ENCODE results near the gene PCNA.

PCNA gene

GRCh38 chr20:5150226-5151076, 30.7 kb upstream of the PCNA start:
- Histone ChIP-seq H3K14ac (ENCODE audit: low read length) (no peak overlapping the region), H3K4ac (ENCODE audit: low read depth, low read length) (no peak overlapping the region), H2AK5ac (ENCODE audit: low read length) (no peak overlapping the region), H2BK12ac (ENCODE audit: low read length) (no peak overlapping the region), H3K36me3 (ENCODE audit: control insufficient read depth in 1 of 2, insufficient read depth in 2 of 2, low read length in 2 of 2) (no peaks in the 10 kb centered on the region), H3K79me1 (ENCODE audit: low read length) (no peaks in the 10 kb centered on the region), H2BK5ac (ENCODE audit: low read depth, low read length, poor library complexity) (no peak overlapping the region), H3K9me3 (ENCODE audit: insufficient read depth, low read depth, low read length) (no peaks in the 10 kb centered on the region), H3K27ac (ENCODE audit: low read depth, low read length) (no peak overlapping the region), H3K4me3 (ENCODE audit: low read depth, low read length) (no peak overlapping the region), H4K8ac (ENCODE audit: low read depth, low read length) (no peak overlapping the region), H3K23ac (ENCODE audit: low read length) (no peak overlapping the region), H3K79me2 (ENCODE audit: control insufficient read depth, insufficient read depth, low read length, poor library complexity) (no peaks in the 10 kb centered on the region), H3K4me2 (ENCODE audit: low read length) (no peak overlapping the region), H4K12ac (ENCODE audit: low read depth, low read length) (no peak overlapping the region), H3K27me3 (ENCODE audit: insufficient read depth, low read length) (no peaks in the 10 kb centered on the region), H3K4me1 (ENCODE audit: control insufficient read depth in 1 of 2, insufficient read depth in 2 of 2, low read length in 2 of 2) (peaks cover 0 to 6% of the 10 kb centered on the region in 2 experiments), H4K91ac (ENCODE audit: low read depth, low read length) (no peak overlapping the region), H3K18ac (ENCODE audit: low read length) (no peak overlapping the region), H3K9ac (ENCODE audit: low read length) (no peak overlapping the region), H2BK120ac (ENCODE audit: insufficient read depth, low read length, poor library complexity) (no peak overlapping the region), H2AFZ (ENCODE audit: insufficient read depth, low read length, poor library complexity) (no peak overlapping the region)
- DNase-seq: no peak
- no CpG with 5 or more reads among the region's 13 CpGs for WGBS (ENCODE audit: extremely low coverage, insufficient coverage, insufficient read length)

DNA sequence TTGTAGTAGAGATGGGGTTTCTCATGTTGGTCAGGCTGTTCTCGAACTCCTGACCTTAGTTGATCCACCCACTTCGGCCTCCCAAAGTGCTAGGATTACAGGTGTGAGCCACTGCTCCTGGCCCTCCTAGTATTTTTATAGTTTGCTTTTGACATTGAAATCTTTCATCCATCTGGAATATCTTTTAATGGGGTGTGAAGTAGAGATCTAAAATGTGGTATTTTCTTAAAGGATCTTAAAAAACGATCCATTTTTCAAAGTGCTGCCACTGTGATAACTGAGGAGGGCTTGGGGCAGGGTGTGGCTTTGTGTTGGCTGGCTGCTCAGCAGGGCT, 30.1 kb upstream of the PCNA start:
- no peak overlapping the region for H3K4ac ChIP-seq (ENCODE audit: low read depth, low read length)
- H4K12ac ChIP-seq (ENCODE audit: low read depth, low read length): no peak overlapping the region
- no peak overlapping the region for H2AFZ ChIP-seq (ENCODE audit: insufficient read depth, low read length, poor library complexity)
- no peak overlapping the region for H4K8ac ChIP-seq (ENCODE audit: low read depth, low read length)
- no peak overlapping the region for H2BK5ac ChIP-seq (ENCODE audit: low read depth, low read length, poor library complexity)
- H3K4me3 ChIP-seq (ENCODE audit: low read depth, low read length): no peak overlapping the region
- no peak overlapping the region for H3K18ac ChIP-seq (ENCODE audit: low read length)
- H3K79me1 ChIP-seq (ENCODE audit: low read length): no peaks in the 10 kb centered on the region
- no peak overlapping the region for H3K9ac ChIP-seq (ENCODE audit: low read length)
- H4K91ac ChIP-seq (ENCODE audit: low read depth, low read length): no peak overlapping the region
- no peaks in the 10 kb centered on the region for H3K36me3 ChIP-seq (ENCODE audit: control insufficient read depth in 1 of 2, insufficient read depth in 2 of 2, low read length in 2 of 2)
- no CpG with 5 or more reads among the region's 3 CpGs for WGBS (ENCODE audit: extremely low coverage, insufficient coverage, insufficient read length)
- no peak overlapping the region for H2BK120ac ChIP-seq (ENCODE audit: insufficient read depth, low read length, poor library complexity)
- H3K23ac ChIP-seq (ENCODE audit: low read length): no peak overlapping the region
- H2AK5ac ChIP-seq (ENCODE audit: low read length): no peak overlapping the region
- no peak overlapping the region for H3K4me2 ChIP-seq (ENCODE audit: low read length)
- H3K9me3 ChIP-seq (ENCODE audit: insufficient read depth, low read depth, low read length): no peaks in the 10 kb centered on the region
- no peak overlapping the region for H3K14ac ChIP-seq (ENCODE audit: low read length)
- no peak overlapping the region for H3K27ac ChIP-seq (ENCODE audit: low read depth, low read length)
- no peak for DNase-seq
- no peak overlapping the region for H2BK12ac ChIP-seq (ENCODE audit: low read length)
- peaks cover 0 to 6% of the 10 kb centered on the region in 2 experiments for H3K4me1 ChIP-seq (ENCODE audit: control insufficient read depth in 1 of 2, insufficient read depth in 2 of 2, low read length in 2 of 2)
- H3K79me2 ChIP-seq (ENCODE audit: control insufficient read depth, insufficient read depth, low read length, poor library complexity): no peaks in the 10 kb centered on the region
- H3K27me3 ChIP-seq (ENCODE audit: insufficient read depth, low read length): no peaks in the 10 kb centered on the region

DNA sequence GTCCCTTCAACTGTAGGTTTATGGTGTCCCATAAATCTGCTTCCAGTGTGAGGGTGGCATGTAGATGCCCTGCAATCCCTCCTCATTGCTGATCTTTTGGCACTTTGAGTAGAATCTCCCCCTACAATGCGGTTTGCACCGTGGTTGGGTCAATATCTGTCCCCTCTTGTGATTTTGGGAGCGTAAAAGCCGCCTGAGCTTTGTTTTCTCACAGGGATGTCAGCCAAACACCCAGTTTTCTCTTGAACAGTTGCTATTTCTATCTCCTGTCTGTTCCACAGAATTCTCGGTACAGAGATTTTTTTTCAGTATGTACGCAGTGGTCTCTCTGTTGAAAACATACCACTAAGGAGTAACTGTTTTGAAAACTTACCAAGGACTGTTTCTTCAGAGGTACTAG, 28.8 kb upstream of the PCNA start:
- Histone ChIP-seq H2AK5ac (ENCODE audit: low read length) (no peak overlapping the region), H3K14ac (ENCODE audit: low read length) (no peak overlapping the region), H2BK5ac (ENCODE audit: low read depth, low read length, poor library complexity) (no peak overlapping the region), H3K23ac (ENCODE audit: low read length) (no peak overlapping the region), H3K9ac (ENCODE audit: low read length) (no peak overlapping the region), H2AFZ (ENCODE audit: insufficient read depth, low read length, poor library complexity) (no peak overlapping the region), H3K79me1 (ENCODE audit: low read length) (no peaks in the 10 kb centered on the region), H3K9me3 (ENCODE audit: insufficient read depth, low read depth, low read length) (no peaks in the 10 kb centered on the region), H3K27ac (ENCODE audit: low read depth, low read length) (no peak overlapping the region), H2BK120ac (ENCODE audit: insufficient read depth, low read length, poor library complexity) (no peak overlapping the region), H3K18ac (ENCODE audit: low read length) (no peak overlapping the region), H3K4me1 (ENCODE audit: control insufficient read depth in 1 of 2, insufficient read depth in 2 of 2, low read length in 2 of 2) (no peaks in the 10 kb centered on the region), H4K12ac (ENCODE audit: low read depth, low read length) (no peak overlapping the region), H3K4me2 (ENCODE audit: low read length) (no peak overlapping the region), H3K36me3 (ENCODE audit: control insufficient read depth in 1 of 2, insufficient read depth in 2 of 2, low read length in 2 of 2) (no peaks in the 10 kb centered on the region), H3K4me3 (ENCODE audit: low read depth, low read length) (no peak overlapping the region), H2BK12ac (ENCODE audit: low read length) (no peak overlapping the region), H4K8ac (ENCODE audit: low read depth, low read length) (no peak overlapping the region), H3K79me2 (ENCODE audit: control insufficient read depth, insufficient read depth, low read length, poor library complexity) (no peaks in the 10 kb centered on the region), H3K27me3 (ENCODE audit: insufficient read depth, low read length) (no peaks in the 10 kb centered on the region), H4K91ac (ENCODE audit: low read depth, low read length) (no peak overlapping the region), H3K4ac (ENCODE audit: low read depth, low read length) (no peak overlapping the region)
- no CpG with 5 or more reads among the region's 6 CpGs for WGBS (ENCODE audit: extremely low coverage, insufficient coverage, insufficient read length)
- DNase-seq: no peak

DNA sequence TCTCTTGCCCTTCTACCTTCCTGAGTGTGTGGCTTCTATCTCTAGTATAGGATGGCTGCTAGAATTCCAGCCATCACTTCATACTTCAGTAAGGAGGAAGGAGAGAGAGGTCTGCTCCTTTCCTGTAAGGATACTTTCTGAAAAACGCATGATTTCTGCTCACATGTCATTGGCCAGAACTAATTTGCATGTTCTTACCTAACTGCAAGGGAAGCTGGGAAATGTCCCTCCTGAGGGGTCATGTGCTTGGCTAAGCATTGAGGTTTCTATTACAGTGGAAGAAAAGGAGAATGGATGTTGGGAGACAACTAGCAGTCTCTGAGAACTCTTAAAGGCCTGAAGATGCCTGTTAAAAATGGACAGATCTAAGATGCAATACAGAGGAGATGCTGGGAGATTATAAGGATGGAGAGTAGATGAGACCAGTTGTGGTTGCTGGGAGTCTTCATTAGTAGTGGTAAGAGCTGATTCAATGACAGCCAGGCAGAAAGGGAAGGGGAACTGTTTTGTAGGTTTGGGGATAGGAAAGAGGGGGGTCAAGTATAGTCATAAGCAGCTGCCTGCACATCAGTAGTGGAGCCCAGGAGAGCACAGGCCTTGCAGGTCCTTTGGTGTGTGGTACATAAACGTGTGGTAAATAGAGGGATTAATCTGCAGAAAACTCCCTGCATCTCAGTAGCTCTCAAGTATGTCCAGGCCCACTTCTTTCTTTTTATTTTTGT, 27.3 kb upstream of the PCNA start:
- Histone ChIP-seq H3K14ac (ENCODE audit: low read length) (no peak overlapping the region), H3K4me3 (ENCODE audit: low read depth, low read length) (no peak overlapping the region), H3K9me3 (ENCODE audit: insufficient read depth, low read depth, low read length) (no peaks in the 10 kb centered on the region), H4K12ac (ENCODE audit: low read depth, low read length) (no peak overlapping the region), H2BK5ac (ENCODE audit: low read depth, low read length, poor library complexity) (no peak overlapping the region), H3K36me3 (ENCODE audit: control insufficient read depth in 1 of 2, insufficient read depth in 2 of 2, low read length in 2 of 2) (no peaks in the 10 kb centered on the region), H4K91ac (ENCODE audit: low read depth, low read length) (no peak overlapping the region), H2AK5ac (ENCODE audit: low read length) (no peak overlapping the region), H3K18ac (ENCODE audit: low read length) (no peak overlapping the region), H3K27ac (ENCODE audit: low read depth, low read length) (no peak overlapping the region), H3K79me2 (ENCODE audit: control insufficient read depth, insufficient read depth, low read length, poor library complexity) (no peaks in the 10 kb centered on the region), H3K4ac (ENCODE audit: low read depth, low read length) (no peak overlapping the region), H2AFZ (ENCODE audit: insufficient read depth, low read length, poor library complexity) (no peak overlapping the region), H3K9ac (ENCODE audit: low read length) (no peak overlapping the region), H3K27me3 (ENCODE audit: insufficient read depth, low read length) (no peaks in the 10 kb centered on the region), H3K4me1 (ENCODE audit: control insufficient read depth in 1 of 2, insufficient read depth in 2 of 2, low read length in 2 of 2) (no peaks in the 10 kb centered on the region), H3K23ac (ENCODE audit: low read length) (no peak overlapping the region), H3K79me1 (ENCODE audit: low read length) (no peaks in the 10 kb centered on the region), H2BK120ac (ENCODE audit: insufficient read depth, low read length, poor library complexity) (no peak overlapping the region), H3K4me2 (ENCODE audit: low read length) (no peak overlapping the region), H4K8ac (ENCODE audit: low read depth, low read length) (no peak overlapping the region), H2BK12ac (ENCODE audit: low read length) (no peak overlapping the region)
- no peak for DNase-seq
- no CpG with 5 or more reads among the region's 2 CpGs for WGBS (ENCODE audit: extremely low coverage, insufficient coverage, insufficient read length)

Data from trophoblast cell (in vitro differentiated cells and primary cell).